GM12872 (cell line): ENCODE results near the gene ALPK1.

Source experiments
- TF ChIP-seq, protein P1 (sequence below): IDR thresholded peaks from 3 replicates; pipeline ENCODE4 v1.5.1; 2011; ENCODE audit warnings: low read depth, mild to moderate bottlenecking, low read length, moderate library complexity; ENCODE audit not compliant: insufficient read depth

The ALPK1 gene

DNA sequence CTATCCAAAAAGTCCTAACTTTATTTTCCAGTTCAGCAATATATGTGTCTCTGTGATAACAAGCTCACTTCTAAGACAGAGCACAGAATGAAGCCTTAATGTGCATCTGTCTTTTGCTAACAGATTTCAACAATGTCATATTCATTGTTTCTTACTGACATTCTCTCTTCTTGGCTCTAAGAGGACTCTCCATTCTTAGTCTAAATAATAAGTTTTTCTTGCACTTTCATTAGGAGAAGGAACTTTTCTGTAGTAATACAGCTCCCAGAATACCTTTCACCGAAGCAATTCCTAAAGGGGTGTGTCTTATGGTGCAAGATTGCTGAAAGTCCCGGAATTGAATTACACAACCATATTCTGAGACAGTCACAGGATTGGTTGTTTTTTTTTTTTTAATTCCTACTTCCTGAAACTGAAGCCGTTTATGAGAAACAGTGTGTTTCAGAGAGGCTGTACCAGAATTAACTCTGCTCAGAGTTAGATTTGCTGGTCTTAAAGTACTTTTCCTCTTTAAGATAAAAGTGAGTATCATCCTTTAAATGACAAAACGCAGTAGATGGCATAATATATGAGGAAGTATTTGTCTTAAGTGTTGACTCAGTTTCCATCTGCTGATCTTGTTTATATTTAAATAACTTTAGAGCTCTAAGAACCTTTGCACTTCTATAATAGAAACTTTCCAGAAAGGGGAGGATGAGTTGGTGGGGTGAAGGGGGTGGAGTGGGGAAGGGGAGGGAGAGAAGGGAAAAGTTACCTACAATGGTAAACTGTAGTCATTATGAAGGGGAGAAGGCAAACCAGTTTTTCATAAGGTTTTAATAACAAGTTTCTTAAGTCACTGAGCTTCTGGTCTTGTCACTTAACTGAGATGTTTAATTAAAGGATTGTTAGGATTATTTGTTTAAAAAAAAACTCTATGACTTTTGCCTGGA lies at the start of gene ALPK1:
Gene ALPK1 (plus strand): TSS at position 421 of the 932 bp plus-strand sequence.
- TF ChIP-seq, protein P1, sequence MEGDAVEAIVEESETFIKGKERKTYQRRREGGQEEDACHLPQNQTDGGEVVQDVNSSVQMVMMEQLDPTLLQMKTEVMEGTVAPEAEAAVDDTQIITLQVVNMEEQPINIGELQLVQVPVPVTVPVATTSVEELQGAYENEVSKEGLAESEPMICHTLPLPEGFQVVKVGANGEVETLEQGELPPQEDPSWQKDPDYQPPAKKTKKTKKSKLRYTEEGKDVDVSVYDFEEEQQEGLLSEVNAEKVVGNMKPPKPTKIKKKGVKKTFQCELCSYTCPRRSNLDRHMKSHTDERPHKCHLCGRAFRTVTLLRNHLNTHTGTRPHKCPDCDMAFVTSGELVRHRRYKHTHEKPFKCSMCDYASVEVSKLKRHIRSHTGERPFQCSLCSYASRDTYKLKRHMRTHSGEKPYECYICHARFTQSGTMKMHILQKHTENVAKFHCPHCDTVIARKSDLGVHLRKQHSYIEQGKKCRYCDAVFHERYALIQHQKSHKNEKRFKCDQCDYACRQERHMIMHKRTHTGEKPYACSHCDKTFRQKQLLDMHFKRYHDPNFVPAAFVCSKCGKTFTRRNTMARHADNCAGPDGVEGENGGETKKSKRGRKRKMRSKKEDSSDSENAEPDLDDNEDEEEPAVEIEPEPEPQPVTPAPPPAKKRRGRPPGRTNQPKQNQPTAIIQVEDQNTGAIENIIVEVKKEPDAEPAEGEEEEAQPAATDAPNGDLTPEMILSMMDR: no peak

DNA sequence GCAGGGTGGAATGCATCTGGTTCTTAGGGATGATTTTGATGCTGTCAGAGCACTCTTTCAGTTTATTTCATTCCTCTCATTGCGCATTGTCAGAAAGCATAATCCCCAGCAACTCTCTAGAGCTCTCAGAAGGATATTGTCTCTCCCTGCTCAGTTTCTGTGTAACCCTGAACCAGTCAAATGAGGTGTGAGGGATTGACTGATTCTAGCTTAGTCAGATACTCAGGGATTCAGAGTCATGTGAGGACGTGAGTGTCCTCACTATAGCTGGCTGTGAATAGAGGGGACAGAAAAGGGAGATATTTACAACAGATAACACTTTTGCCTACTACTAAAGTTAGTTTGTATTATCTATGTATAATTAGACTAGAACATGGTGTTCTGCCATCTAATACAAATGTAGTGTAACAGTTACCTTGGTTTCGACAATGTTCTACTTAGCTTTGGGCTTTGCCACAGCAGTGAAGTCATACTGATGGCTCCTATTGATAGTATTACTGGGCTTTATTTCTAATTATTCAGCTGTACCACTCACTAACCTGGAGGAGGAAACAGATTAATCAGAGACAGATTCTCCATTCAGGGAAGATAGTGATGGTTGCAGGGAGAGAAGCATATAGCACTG lies 46.0 kb upstream of the ALPK1 start:
- TF ChIP-seq, protein P1: no peak

DNA sequence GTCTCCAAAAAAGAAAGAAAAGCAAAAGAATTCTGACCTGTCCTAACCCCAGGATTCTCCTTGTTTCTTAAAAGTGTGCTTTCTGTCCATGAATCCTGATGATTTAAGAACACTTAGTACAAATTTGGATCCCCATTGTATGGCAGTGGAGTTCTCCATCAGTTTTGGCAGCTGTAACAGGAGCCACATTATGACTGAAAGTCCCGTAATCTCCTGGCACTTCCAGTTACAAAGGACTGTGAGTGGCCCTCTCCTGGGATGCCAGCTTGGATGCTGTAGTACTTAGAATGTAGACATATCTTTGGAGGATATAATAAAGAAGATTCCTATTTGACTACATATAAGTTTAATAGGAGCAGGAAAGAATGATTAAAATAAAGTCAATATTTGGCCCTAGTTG lies 44.9 kb upstream of the ALPK1 start:
- TF ChIP-seq, protein P1: no peak

DNA sequence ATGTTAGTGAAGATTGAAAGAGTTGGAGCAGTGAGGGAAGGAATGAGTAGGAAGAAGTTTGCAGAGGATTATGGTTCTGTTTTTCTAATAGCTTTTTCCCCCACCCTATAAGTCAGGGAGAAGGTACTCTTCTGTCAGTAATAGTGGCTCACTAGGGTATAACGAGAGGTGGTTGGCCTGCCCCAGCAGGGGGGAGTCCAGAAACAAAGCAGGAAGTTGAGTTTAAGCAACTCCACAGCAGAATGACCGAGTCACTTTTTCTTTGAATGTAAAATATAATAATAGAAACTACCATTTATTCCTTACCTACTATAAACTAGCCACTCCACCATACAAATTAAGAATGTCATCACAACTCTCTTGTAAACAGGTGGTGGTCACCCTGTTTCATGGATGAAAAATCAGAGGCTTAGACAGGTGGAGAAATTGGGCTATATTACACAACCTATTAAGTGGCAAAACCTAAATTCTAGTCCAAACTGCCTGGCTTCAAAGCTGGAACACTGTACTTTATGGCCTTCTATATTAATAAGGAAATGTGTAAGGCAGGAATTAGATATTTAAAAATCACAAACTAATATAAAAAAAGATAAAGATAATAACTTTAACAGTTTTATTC lies 43.7 kb upstream of the ALPK1 start:
- TF ChIP-seq, protein P1: no peak

DNA sequence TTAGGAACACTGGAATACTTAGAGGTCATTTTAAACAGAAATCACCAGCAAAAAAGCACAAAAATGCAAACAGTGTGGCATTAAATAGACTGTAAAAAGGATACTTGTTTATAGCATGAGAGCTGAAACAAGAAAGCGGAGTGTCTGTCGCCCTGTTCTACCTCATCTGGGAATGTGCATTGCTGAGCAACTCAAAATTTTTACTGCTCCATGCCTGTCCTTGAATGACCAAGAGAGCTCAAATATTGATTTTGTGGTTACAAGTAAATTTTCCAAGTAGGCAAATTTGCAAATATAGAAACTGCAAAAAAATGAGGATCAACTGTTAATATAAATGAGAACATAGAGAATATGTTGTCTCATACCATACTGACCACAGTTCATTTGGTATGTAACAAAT lies 40.1 kb upstream of the ALPK1 start:
- TF ChIP-seq, protein P1: no peak

DNA sequence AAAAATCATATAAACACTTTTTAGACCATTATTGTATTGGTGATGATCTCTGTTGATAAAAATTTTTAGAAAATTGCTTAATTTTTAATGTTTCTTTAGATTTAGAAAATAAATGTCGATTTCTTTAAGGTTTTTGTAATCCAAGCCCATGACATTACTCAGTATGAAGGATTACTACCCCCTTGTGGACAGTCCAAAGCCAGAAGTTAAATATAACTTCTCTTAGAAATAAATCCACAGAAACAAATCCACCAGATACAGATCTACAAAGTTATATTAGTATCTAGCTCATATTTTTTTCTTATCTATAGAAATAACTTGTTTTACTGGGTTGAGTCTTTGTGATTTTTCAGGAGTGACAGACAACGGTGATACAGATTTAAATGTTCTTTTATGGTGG lies 30.3 kb upstream of the ALPK1 start:
- TF ChIP-seq, protein P1: peak; percentile 24; the same call in 1 of the 3 replicates

DNA sequence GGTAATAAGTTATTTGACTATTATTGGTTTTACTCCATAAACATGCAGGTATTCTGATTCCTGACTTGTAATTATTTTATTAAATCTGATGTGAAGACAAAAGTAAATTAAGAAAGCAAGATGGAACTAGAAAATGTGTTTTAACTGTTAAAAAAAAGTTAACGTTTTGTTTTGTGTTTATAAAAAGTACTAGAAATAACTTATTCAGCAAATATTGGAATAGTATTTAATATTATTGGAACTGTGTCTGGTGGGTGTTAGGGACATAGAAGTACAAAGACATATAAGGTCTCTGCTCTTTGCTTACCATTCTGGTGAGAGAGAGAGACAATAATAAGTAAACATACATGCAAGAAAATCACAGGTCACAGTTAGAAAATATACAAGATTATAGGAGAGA lies 27.1 kb upstream of the ALPK1 start:
- TF ChIP-seq, protein P1: no peak
